Eye (tissue), 1 donor: ENCODE measurements around the gene NCAM1.

ENCODE experiments used
- DNase-seq: peaks from one replicate; pipeline ENCODE4 v3.0.0-alpha.2; 2015

The NCAM1 gene

GRCh38 chr11:113317339-113317738, 356.1 kb downstream of the NCAM1 start:
- DNase-seq: no peak

- DNase-seq: no peak
Observed at GRCh38 chr11:113319085-113319484, 357.9 kb downstream of the NCAM1 start.

GRCh38 chr11:113322158-113322557, 360.9 kb downstream of the NCAM1 start:
- DNase-seq: no peak

- DNase-seq: no peak
Observed at GRCh38 chr11:113324250-113324649, 363.0 kb downstream of the NCAM1 start.
